A549 (cell line): ENCODE data around the gene LDLRAD3. TPM values are rescaled to one million over a fixed set of nuclear protein-coding genes. Genes with fewer than 3 reads are reported as not detected.

Experiments
- ATAC-seq, 2 experiments: fragments of 200-7000 bp in 1 of 2; fragments of >200 bp in 1 of 2; cut with Nextera tagmentation in 1 of 2; cut with Tn5 transposase in 1 of 2; 3 replicates each; pipeline versions ENCODE4 v1.8.0 to v1.9.1; 2018 to 2020; ENCODE audit warnings: mild to moderate bottlenecking in 1 of 2, moderate library complexity in 1 of 2
- CTCF ChIA-PET: fragments of 300-600 bp; sonication (Branson Sonifier 250); formaldehyde crosslinking; extraction: SDS; loops from one replicate; lab custom pipeline; 2021; ENCODE audit warnings: antibody characterized with exemption, inconsistent platforms; lab: Yijun Ruan, JAX
- POLR2A ChIA-PET: fragments of 350-600 bp; formaldehyde crosslinking; extraction: SDS; loops from one replicate; lab custom pipeline; 2021; ENCODE audit warnings: antibody characterized with exemption, inconsistent platforms; lab: Yijun Ruan, JAX
- DNase-seq, 2 experiments: peaks; one replicate each; pipeline versions ENCODE4 v3.0.0 to v3.0.0-alpha.2; 2011 to 2016; ENCODE audit warnings: low read depth in 1 of 2, low spot score in 1 of 2
- FAIRE-seq: peaks from 2 replicates; lab custom pipeline; 2011; peaks lifted over from hg19 to GRCh38; lab: Jason Lieb, UNC
- H3K27ac ChIP-seq, 2 experiments: fragments of >200 bp; sonication (Bioruptor Twin); formaldehyde crosslinking; 3 replicates each; pipeline ENCODE4 v1.5.1; 2016 to 2017
- H3K4me1 ChIP-seq: fragments of >200 bp; sonication (Bioruptor Twin); formaldehyde crosslinking; 3 replicates; pipeline ENCODE4 v1.6.1; 2016
- H3K4me2 ChIP-seq: fragments of >200 bp; sonication (Bioruptor Twin); formaldehyde crosslinking; 3 replicates; pipeline ENCODE4 v1.6.1; 2016
- H3K4me3 ChIP-seq: fragments of >200 bp; sonication (Bioruptor Twin); formaldehyde crosslinking; 3 replicates; pipeline ENCODE4 v1.5.1; 2016
- H3K9me3 ChIP-seq: fragments of >200 bp; sonication (Bioruptor Twin); formaldehyde crosslinking; 3 replicates; pipeline ENCODE4 v1.6.1; 2016
- BHLHE40 ChIP-seq: IDR thresholded peaks from 2 replicates; pipeline ENCODE4 v1.6.1; 2012; ENCODE audit warnings: low read depth, low read length, inconsistent platforms
- CBX8 ChIP-seq: fragments of 200-600 bp; sonication (generic); IDR thresholded peaks from 2 replicates; pipeline ENCODE4 v1.6.1; 2016
- EHMT2 ChIP-seq: fragments of 200-600 bp; sonication (generic); IDR thresholded peaks from 2 replicates; pipeline ENCODE4 v1.6.1; 2016; ENCODE audit warnings: antibody characterized with exemption, low read depth, mild to moderate bottlenecking, moderate library complexity
- ESRRA ChIP-seq: fragments of 150-350 bp; IDR thresholded peaks from 2 replicates; pipeline ENCODE4 v1.6.1; 2014; ENCODE audit warnings: mild to moderate bottlenecking, low read length, borderline replicate concordance
- FOSL2 ChIP-seq, 2 experiments: fragments of 450-650 bp in 1 of 2; fragments of >200 bp in 1 of 2; sonication (Bioruptor Twin) in 1 of 2; formaldehyde crosslinking; IDR thresholded peaks; 2 replicates each; pipeline versions ENCODE4 v1.5.0 to v1.6.1; 2016 to 2020; ENCODE audit warnings: mild to moderate bottlenecking in 1 of 2, moderate library complexity in 1 of 2
- FOXS1 ChIP-seq: fragments of 250-450 bp; sonication (Bioruptor Pico); IDR thresholded peaks from 2 replicates; pipeline ENCODE4 v1.5.0; 2020; ENCODE audit warnings: mild to moderate bottlenecking, moderate library complexity
- HDAC2 ChIP-seq: fragments of 200-600 bp; sonication (generic); IDR thresholded peaks from 2 replicates; pipeline ENCODE4 v1.6.1; 2016
- HEYL ChIP-seq: fragments of 250-450 bp; sonication (Bioruptor Pico); IDR thresholded peaks from 2 replicates; pipeline ENCODE4 v1.8.0; 2021; ENCODE audit warnings: mild to moderate bottlenecking, moderate library complexity
- HOXB13 ChIP-seq: fragments of 250-450 bp; sonication (Bioruptor Pico); IDR thresholded peaks from 2 replicates; pipeline ENCODE4 v1.5.0; 2020; ENCODE audit warnings: low read depth, mild to moderate bottlenecking, moderate library complexity
- MAZ ChIP-seq: fragments of 150-350 bp; IDR thresholded peaks from 2 replicates; pipeline ENCODE4 v1.6.1; 2014; ENCODE audit warnings: antibody characterized with exemption, low read depth, low read length, borderline replicate concordance
- NFE2L2 ChIP-seq: fragments of 150-350 bp; conservative IDR thresholded peaks from 2 replicates; pipeline ENCODE4 v1.6.1; 2014; ENCODE audit warnings: low read length
- NPAS2 ChIP-seq: fragments of 250-450 bp; sonication (Bioruptor Pico); IDR thresholded peaks from 2 replicates; pipeline ENCODE4 v1.8.0; 2022; ENCODE audit warnings: mild to moderate bottlenecking, moderate library complexity, borderline replicate concordance
- POLR2A ChIP-seq: IDR thresholded peaks from 2 replicates; pipeline ENCODE4 v1.6.1; 2012; ENCODE audit warnings: mild to moderate bottlenecking, low read length
- POLR2AphosphoS2 ChIP-seq: conservative IDR thresholded peaks from 2 replicates; pipeline ENCODE4 v1.6.1; 2012; ENCODE audit warnings: low read length, improper control_type of control experiment, inconsistent platforms
- RARB ChIP-seq: fragments of 250-450 bp; sonication (Bioruptor Pico); IDR thresholded peaks from 2 replicates; pipeline ENCODE4 v1.8.0; 2021; ENCODE audit warnings: mild to moderate bottlenecking, moderate library complexity
- ZC3H11A ChIP-seq: fragments of 450-650 bp; IDR thresholded peaks from 2 replicates; pipeline ENCODE4 v1.6.1; 2014; ENCODE audit warnings: antibody characterized with exemption, mild to moderate bottlenecking
- ZNF302 ChIP-seq: fragments of 250-450 bp; sonication (Bioruptor Pico); IDR thresholded peaks from 2 replicates; pipeline ENCODE4 v1.9.0; 2021; ENCODE audit warnings: inconsistent platforms, mild to moderate bottlenecking, moderate library complexity
- ZSCAN20 ChIP-seq: fragments of 250-450 bp; sonication (Bioruptor Pico); IDR thresholded peaks from 2 replicates; pipeline ENCODE4 v1.8.0; 2022; ENCODE audit warnings: mild to moderate bottlenecking, moderate library complexity
- WGBS: methylation state at CpG from one replicate; pipeline ENCODE4 v1.1.6; 2017; ENCODE audit errors: missing lambda C conversion rate; 5-methylcytosine and 5-hydroxymethylcytosine counted together
- polyA plus RNA-seq, 4 experiments: library from polyadenylated mRNA; depleted of rRNA in 3 of 4; stranded (reverse); fragments of >200 nt; fragmentation: RNase III in 1 of 4; extraction: RNeasy Plus Mini Kit Qiagen cat#74134 plus additional on column Dnase treatment in 1 of 4; gene quantifications; 2 replicates in 3 of 4; 3 replicates in 1 of 4; pipeline ENCODE4 v1.2.3, GENCODE V29; 2011 to 2017
- TF ChIP-seq, protein P1 (sequence below): fragments of 200-600 bp; sonication (generic); IDR thresholded peaks from 2 replicates; pipeline ENCODE4 v1.6.1; 2016; ENCODE audit warnings: antibody characterized with exemption, mild to moderate bottlenecking, moderate library complexity
- TF ChIP-seq, protein P2 (sequence below): fragments of 250-450 bp; sonication (Bioruptor Pico); IDR thresholded peaks from 2 replicates; pipeline ENCODE4 v1.5.0; 2020; ENCODE audit warnings: low read depth, mild to moderate bottlenecking, moderate library complexity
- TF ChIP-seq, protein P3 (sequence below): fragments of 250-450 bp; sonication (Bioruptor Pico); IDR thresholded peaks from 2 replicates; pipeline ENCODE4 v1.5.0; 2021; ENCODE audit warnings: mild to moderate bottlenecking, moderate library complexity, borderline replicate concordance
- TF ChIP-seq, protein P4 (sequence below): fragments of >200 bp; sonication (Bioruptor Twin); formaldehyde crosslinking; IDR thresholded peaks from 3 replicates; pipeline ENCODE4 v1.6.1; 2016

Gene LDLRAD3
- polyA plus RNA-seq, 2 of the 4 experiments (the other 2 are of a cell fraction), result 10.5 to 13.2 TPM

DNA sequence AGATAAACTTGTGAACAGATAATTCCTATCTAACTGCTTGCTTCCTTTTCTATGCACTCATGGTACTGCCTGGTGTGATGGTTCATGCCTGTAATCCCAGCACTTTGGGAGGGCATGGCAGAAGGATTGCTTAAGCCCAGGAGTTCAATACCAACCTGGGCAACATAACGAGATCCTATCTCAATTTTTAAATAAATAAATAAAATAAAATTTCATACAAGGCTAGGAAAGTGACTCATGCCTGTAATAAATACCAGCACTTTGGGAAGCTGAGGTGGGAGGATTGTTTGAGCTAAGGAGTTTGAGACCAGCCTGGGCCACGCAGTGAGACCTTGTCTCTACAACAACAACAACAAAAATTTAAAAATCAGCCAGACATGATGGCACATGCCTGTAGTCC lies 178.8 kb downstream of the LDLRAD3 start (continued):
- TF ChIP-seq, protein P1, sequence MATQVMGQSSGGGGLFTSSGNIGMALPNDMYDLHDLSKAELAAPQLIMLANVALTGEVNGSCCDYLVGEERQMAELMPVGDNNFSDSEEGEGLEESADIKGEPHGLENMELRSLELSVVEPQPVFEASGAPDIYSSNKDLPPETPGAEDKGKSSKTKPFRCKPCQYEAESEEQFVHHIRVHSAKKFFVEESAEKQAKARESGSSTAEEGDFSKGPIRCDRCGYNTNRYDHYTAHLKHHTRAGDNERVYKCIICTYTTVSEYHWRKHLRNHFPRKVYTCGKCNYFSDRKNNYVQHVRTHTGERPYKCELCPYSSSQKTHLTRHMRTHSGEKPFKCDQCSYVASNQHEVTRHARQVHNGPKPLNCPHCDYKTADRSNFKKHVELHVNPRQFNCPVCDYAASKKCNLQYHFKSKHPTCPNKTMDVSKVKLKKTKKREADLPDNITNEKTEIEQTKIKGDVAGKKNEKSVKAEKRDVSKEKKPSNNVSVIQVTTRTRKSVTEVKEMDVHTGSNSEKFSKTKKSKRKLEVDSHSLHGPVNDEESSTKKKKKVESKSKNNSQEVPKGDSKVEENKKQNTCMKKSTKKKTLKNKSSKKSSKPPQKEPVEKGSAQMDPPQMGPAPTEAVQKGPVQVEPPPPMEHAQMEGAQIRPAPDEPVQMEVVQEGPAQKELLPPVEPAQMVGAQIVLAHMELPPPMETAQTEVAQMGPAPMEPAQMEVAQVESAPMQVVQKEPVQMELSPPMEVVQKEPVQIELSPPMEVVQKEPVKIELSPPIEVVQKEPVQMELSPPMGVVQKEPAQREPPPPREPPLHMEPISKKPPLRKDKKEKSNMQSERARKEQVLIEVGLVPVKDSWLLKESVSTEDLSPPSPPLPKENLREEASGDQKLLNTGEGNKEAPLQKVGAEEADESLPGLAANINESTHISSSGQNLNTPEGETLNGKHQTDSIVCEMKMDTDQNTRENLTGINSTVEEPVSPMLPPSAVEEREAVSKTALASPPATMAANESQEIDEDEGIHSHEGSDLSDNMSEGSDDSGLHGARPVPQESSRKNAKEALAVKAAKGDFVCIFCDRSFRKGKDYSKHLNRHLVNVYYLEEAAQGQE, result no peak
- TF ChIP-seq, all 56 proteins: peak for 0

DNA sequence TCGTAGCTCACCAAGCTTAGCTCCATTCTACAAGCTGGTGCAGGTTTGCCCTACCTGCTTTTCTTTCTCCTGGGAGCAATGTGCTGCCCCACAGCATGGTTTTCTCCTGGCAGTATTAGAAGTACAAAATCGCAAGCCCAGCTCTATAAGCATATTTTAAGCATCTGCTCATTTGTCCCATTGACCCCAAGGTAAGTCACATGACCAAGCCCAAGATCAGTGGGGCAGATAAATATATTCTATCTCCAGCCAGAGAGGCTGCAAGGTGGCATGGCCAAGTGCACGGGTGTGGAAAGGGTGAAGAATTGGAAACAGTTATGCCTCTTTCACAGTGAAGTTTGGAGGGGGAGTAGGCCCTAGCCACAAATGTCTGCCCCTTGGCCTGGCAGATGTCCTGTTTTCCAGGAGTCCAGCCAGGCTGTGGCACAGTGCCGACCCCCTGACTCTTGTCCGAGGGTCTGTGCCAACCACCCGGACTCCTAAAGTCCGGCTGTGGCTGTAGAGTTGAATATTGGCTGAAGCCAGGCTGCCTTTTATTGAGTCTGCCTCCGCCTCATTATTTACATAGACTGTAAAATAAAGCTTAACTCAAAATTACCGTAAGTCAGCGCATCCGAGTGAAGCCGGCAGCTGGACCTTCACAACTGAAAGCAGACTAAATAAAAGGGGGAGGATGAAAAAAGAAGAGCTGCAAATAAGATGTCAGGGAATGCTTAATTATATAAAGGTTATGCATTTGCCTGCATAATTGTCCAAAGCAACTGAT lies 179.7 kb downstream of the LDLRAD3 start:
- no peak overlapping the region for H3K27ac ChIP-seq
- CTCF ChIA-PET, result interaction anchor here (0.8 to 5.2 kb wide), 3 partner anchors 8 to 301 kb away, joined by 3 to 32 read pairs (median 3); no protein-coding TSS in a partner anchor
- POLR2A ChIA-PET, result no interaction called here
- no peaks in the 10 kb centered on the region for H3K4me1 ChIP-seq
- no peak overlapping the region for H3K4me2 ChIP-seq
- no peak for DNase-seq
- no peak for ATAC-seq
- H3K9me3 ChIP-seq, result no peaks in the 10 kb centered on the region
- no peak overlapping the region for H3K4me3 ChIP-seq
- WGBS, result 89% methylated on average over 12 of the region's 12 CpGs
- TF ChIP-seq CBX8 (no peak), POLR2AphosphoS2 (no peak), HOXB13 (CRISPR knock-in tag) (no peak), FOSL2 (IDR thresholded peaks at IDR 0.05) (no peak), FOSL2 (CRISPR knock-in tag; IDR thresholded peaks at IDR 0.05) (no peak), HEYL (CRISPR knock-in tag) (no peak), ZC3H11A (no peak), ZSCAN20 (CRISPR knock-in tag) (no peak), NPAS2 (CRISPR knock-in tag) (no peak), POLR2A (no peak), BHLHE40 (no peak)
- TF ChIP-seq, protein P1, result no peak
- TF ChIP-seq, protein P2, sequence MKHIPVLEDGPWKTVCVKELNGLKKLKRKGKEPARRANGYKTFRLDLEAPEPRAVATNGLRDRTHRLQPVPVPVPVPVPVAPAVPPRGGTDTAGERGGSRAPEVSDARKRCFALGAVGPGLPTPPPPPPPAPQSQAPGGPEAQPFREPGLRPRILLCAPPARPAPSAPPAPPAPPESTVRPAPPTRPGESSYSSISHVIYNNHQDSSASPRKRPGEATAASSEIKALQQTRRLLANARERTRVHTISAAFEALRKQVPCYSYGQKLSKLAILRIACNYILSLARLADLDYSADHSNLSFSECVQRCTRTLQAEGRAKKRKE (CRISPR knock-in tag), result no peak
- no peak for FAIRE-seq

DNA sequence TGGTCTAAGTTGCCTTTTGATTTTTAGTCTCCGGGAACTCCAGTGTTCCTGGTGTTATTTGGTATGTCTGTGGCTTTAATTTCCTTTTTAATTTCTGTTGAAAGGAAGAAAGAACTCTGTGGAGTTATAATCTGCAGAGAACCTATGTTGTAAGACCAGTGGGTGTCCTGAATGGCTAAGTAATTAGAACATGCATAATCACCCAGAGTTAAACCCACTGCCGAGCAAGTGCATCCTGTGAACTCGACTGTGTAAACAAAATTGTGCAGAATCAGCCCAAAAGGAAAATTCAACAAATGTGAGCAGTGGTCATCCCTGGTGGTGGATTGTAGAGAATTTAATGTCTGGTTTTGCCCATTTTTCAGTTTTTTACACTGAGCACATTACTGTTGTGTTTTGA lies 182.8 kb downstream of the LDLRAD3 start:
- Histone ChIP-seq H3K4me2 (no peak overlapping the region), H3K9me3 (no peaks in the 10 kb centered on the region), H3K27ac (no peak overlapping the region), H3K4me1 (no peaks in the 10 kb centered on the region), H3K4me3 (no peak overlapping the region)
- DNase-seq (no peak), FAIRE-seq (no peak), ATAC-seq (no peak)
- WGBS, result 88% methylated on average over 3 of the region's 3 CpGs
- POLR2A ChIA-PET, result no interaction called here
- CTCF ChIA-PET, result interaction anchor here (1.0 to 1.6 kb wide), 2 partner anchors 8 to 85 kb away, joined by 4 to 6 read pairs; no protein-coding TSS in a partner anchor
- TF ChIP-seq, protein P3, sequence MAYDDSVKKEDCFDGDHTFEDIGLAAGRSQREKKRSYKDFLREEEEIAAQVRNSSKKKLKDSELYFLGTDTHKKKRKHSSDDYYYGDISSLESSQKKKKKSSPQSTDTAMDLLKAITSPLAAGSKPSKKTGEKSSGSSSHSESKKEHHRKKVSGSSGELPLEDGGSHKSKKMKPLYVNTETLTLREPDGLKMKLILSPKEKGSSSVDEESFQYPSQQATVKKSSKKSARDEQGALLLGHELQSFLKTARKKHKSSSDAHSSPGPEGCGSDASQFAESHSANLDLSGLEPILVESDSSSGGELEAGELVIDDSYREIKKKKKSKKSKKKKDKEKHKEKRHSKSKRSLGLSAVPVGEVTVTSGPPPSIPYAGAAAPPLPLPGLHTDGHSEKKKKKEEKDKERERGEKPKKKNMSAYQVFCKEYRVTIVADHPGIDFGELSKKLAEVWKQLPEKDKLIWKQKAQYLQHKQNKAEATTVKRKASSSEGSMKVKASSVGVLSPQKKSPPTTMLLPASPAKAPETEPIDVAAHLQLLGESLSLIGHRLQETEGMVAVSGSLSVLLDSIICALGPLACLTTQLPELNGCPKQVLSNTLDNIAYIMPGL, result no peak
- no peak for TF ChIP-seq RARB (CRISPR knock-in tag)
- no peak for TF ChIP-seq FOXS1
- TF ChIP-seq BHLHE40, result no peak
- no peak for TF ChIP-seq FOSL2 (IDR thresholded peaks at IDR 0.05)
- no peak for TF ChIP-seq FOSL2 (CRISPR knock-in tag; IDR thresholded peaks at IDR 0.05)
- TF ChIP-seq EHMT2, result no peak
- TF ChIP-seq, protein P4, sequence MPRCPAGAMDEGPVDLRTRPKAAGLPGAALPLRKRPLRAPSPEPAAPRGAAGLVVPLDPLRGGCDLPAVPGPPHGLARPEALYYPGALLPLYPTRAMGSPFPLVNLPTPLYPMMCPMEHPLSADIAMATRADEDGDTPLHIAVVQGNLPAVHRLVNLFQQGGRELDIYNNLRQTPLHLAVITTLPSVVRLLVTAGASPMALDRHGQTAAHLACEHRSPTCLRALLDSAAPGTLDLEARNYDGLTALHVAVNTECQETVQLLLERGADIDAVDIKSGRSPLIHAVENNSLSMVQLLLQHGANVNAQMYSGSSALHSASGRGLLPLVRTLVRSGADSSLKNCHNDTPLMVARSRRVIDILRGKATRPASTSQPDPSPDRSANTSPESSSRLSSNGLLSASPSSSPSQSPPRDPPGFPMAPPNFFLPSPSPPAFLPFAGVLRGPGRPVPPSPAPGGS, result no peak
- TF ChIP-seq NFE2L2, result no peak
- no peak for TF ChIP-seq ZC3H11A
- no peak for TF ChIP-seq ZNF302 (CRISPR knock-in tag)
- no peak for TF ChIP-seq ESRRA
- TF ChIP-seq HDAC2, result no peak
- no peak for TF ChIP-seq ZSCAN20 (CRISPR knock-in tag)
- no peak for TF ChIP-seq MAZ
